Measurements from ENCODE around the gene TASP1. TPM values are rescaled to one million over a fixed set of nuclear protein-coding genes. Genes with fewer than 3 reads are reported as not detected.
"Not testable (repeated sequence)": the region's sequence is repeated elsewhere in the genome, so short reads cannot be mapped to it uniquely, and the experiment has no call there.

Gene TASP1
- total RNA-seq, 1 donor from 2014 or later, result 22.4 TPM

DNA sequence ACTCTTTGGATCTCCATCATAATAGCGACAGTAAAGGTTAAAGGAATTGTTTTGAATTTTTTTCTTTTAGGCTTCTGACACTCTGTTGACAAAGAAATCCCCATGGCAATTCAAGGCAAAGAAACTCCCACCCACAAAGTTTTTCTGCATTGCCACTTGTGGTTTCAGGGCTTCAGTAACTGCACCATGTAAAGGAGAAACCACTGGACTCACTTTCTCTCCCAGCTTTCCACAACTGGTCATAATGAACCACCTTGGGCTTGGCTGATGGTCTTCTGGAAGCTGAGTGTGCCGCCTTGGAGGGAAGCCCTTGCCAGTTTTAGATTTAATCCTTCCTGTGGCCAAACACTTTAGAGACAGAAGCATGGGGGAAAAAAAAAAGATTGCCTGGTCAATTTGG lies 254.6 kb downstream of the TASP1 start:
- Mint-ChIP-seq H3K27ac (no peak overlapping the region), H3K36me3 (ENCODE audit: insufficient read depth) (peaks cover 39% of the 10 kb centered on the region), H3K4me3 (ENCODE audit: low read depth) (no peak overlapping the region), H3K27me3 (no peaks in the 10 kb centered on the region), H3K4me1 (ENCODE audit: low read depth) (no peaks in the 10 kb centered on the region), H3K9me3 (ENCODE audit: low read depth) (peaks cover 14% of the 10 kb centered on the region)
- no peak for TF ChIP-seq CTCF (IDR thresholded peaks at IDR 0.05; ENCODE audit: unreplicated experiment)
- DNase-seq (ENCODE audit: low spot score, unreplicated experiment), result no peak

- peaks cover 35% of the 10 kb centered on the region for H3K36me3 Mint-ChIP-seq (ENCODE audit: insufficient read depth)
- peaks cover 26% of the 10 kb centered on the region for H3K9me3 Mint-ChIP-seq (ENCODE audit: low read depth)
- TF ChIP-seq CTCF (IDR thresholded peaks at IDR 0.05; ENCODE audit: unreplicated experiment), result no peak
- no peak overlapping the region for H3K27ac Mint-ChIP-seq
- H3K4me3 Mint-ChIP-seq (ENCODE audit: low read depth), result no peak overlapping the region
- no peak for DNase-seq (ENCODE audit: low spot score, unreplicated experiment)
- H3K4me1 Mint-ChIP-seq (ENCODE audit: low read depth), result no peaks in the 10 kb centered on the region
- H3K27me3 Mint-ChIP-seq, result no peaks in the 10 kb centered on the region
These were observed 255.9 kb downstream of the TASP1 start for GRCh38 chr20:13382786-13383185.

GRCh38 chr20:13380497-13381229 lies 258.1 kb downstream of the TASP1 start:
- not testable (repeated sequence) for H3K27me3 Mint-ChIP-seq; H3K4me3 Mint-ChIP-seq (ENCODE audit: low read depth); DNase-seq (ENCODE audit: low spot score, unreplicated experiment); H3K4me1 Mint-ChIP-seq (ENCODE audit: low read depth); H3K27ac Mint-ChIP-seq
- Mint-ChIP-seq H3K9me3 (ENCODE audit: low read depth) (peaks cover 39% of the 10 kb centered on the region), H3K36me3 (ENCODE audit: insufficient read depth) (peaks cover 29% of the 10 kb centered on the region)

- TF ChIP-seq CTCF (IDR thresholded peaks at IDR 0.05; ENCODE audit: unreplicated experiment), result no peak
- peaks cover 5% of the 10 kb centered on the region for H3K36me3 Mint-ChIP-seq (ENCODE audit: insufficient read depth)
- no peaks in the 10 kb centered on the region for H3K27me3 Mint-ChIP-seq
- H3K27ac Mint-ChIP-seq, result no peak overlapping the region
- H3K4me1 Mint-ChIP-seq (ENCODE audit: low read depth), result no peaks in the 10 kb centered on the region
- H3K4me3 Mint-ChIP-seq (ENCODE audit: low read depth), result no peak overlapping the region
- peaks cover 38% of the 10 kb centered on the region for H3K9me3 Mint-ChIP-seq (ENCODE audit: low read depth)
- DNase-seq (ENCODE audit: low spot score, unreplicated experiment), result no peak
These were observed 265.3 kb downstream of the TASP1 start for GRCh38 chr20:13373400-13373799.

GRCh38 chr20:13364278-13365170 lies 274.2 kb downstream of the TASP1 start:
- H3K4me3 Mint-ChIP-seq (ENCODE audit: low read depth), result no peak overlapping the region
- H3K4me1 Mint-ChIP-seq (ENCODE audit: low read depth), result no peaks in the 10 kb centered on the region
- peaks cover 16% of the 10 kb centered on the region for H3K27me3 Mint-ChIP-seq
- no peak overlapping the region for H3K27ac Mint-ChIP-seq
- no peak for TF ChIP-seq CTCF (IDR thresholded peaks at IDR 0.05; ENCODE audit: unreplicated experiment)
- H3K9me3 Mint-ChIP-seq (ENCODE audit: low read depth), result no peaks in the 10 kb centered on the region
- H3K36me3 Mint-ChIP-seq (ENCODE audit: insufficient read depth), result no peaks in the 10 kb centered on the region
- no peak for DNase-seq (ENCODE audit: low spot score, unreplicated experiment)

Measured in progenitor cell of endocrine pancreas (in vitro differentiated cells).